Uterus (tissue), 4 donors: Measurements from ENCODE around the gene ZCCHC7. TPM values are rescaled to one million over a fixed set of nuclear protein-coding genes. Genes with fewer than 3 reads are reported as not detected.

Experiments
- DNase-seq, 2 donors: peaks; one replicate each; pipeline ENCODE4 v3.0.0-alpha.2; 2019 to 2020
- H3K27ac ChIP-seq, 2 donors: fragments of 200-600 bp; sonication (generic); 1 replicate in 1 of 2; 2 replicates in 1 of 2; pipeline ENCODE4 v1.5.1; 2016 to 2018
- H3K27me3 ChIP-seq, 2 donors: fragments of 200-600 bp; sonication (generic); one replicate each; pipeline ENCODE4 v1.5.1; 2018 to 2019; ENCODE audit warnings: control low read depth in 1 of 2
- H3K36me3 ChIP-seq, 2 donors: fragments of 200-600 bp; sonication (generic); one replicate each; pipeline ENCODE4 v1.5.1; 2019; ENCODE audit warnings: control low read depth in 1 of 2
- H3K4me1 ChIP-seq, 2 donors: fragments of 200-600 bp; sonication (generic); one replicate each; pipeline ENCODE4 v1.5.1; 2018 to 2019; ENCODE audit warnings: control low read depth in 1 of 2
- H3K4me3 ChIP-seq, 2 donors: fragments of 200-600 bp; sonication (generic); 1 replicate in 1 of 2; 2 replicates in 1 of 2; pipeline ENCODE4 v1.5.1; 2018 to 2019; ENCODE audit warnings: mild to moderate bottlenecking in 1 of 2
- H3K9me3 ChIP-seq, 2 donors: fragments of 200-600 bp; sonication (generic); one replicate each; pipeline ENCODE4 v1.5.1; 2019; ENCODE audit warnings: control low read depth in 1 of 2
- POLR2A ChIP-seq, 2 donors: fragments of 450-650 bp; IDR thresholded peaks; one replicate each; pipeline ENCODE4 v1.6.1; 2016; ENCODE audit warnings: antibody characterized with exemption in 2 of 2, mild to moderate bottlenecking in 1 of 2, moderate library complexity in 1 of 2
- intact Hi-C: fragments of 100-400 bp; cut with DNase I; formaldehyde crosslinking; loops from one replicate; pipeline ENCODE4 v1.15.1; 2023; ENCODE audit warnings: low total_unique reads
- total RNA-seq, 4 donors: library from RNA; depleted of rRNA in 3 of 4; stranded (reverse); fragments of >200 nt in 3 of 4; gene quantifications; one replicate each; pipeline versions ENCODE4 v1.1.0 to v1.2.4, GENCODE V29; 2014 to 2023
- TF ChIP-seq, protein P1 (sequence below), 4 experiments: fragments of 200-600 bp in 2 of 4; fragments of 450-650 bp in 2 of 4; sonication (generic) in 2 of 4; IDR thresholded peaks; one replicate each; pipeline ENCODE4 v1.5.1; 2016 to 2019; ENCODE audit warnings: antibody characterized with exemption in 4 of 4, mild to moderate bottlenecking in 2 of 4, moderate library complexity in 1 of 4
- donor health status: DM: yes; HTN: yes; CAD: no.

ZCCHC7 gene
- total RNA-seq, 4 donors from 2014 or later, result 15.6 to 37.4 (median 30.2) TPM

DNA sequence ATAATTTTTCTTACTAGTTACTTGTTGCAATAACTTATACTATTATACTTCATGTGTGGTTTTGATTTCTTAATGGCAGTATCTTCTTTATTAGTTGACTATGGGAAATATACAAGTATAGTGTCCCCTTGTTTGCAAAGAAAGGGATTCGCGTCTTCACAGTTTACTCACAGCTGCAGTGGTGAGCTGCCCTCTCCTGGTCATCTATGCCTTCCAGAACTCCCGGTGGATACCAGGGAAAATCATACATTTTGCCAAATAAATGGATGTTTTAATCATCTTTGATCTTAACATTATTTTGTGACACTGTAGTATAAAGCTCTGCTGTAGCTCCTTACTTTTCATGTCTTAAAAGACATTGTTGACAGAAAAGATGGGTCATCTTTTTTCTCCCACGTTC lies 142.0 kb downstream of the ZCCHC7 start:
- Histone ChIP-seq H3K4me3 (no peak overlapping the region), H3K4me1 (no peaks in the 10 kb centered on the region), H3K9me3 (no peaks in the 10 kb centered on the region), H3K27me3 (no peaks in the 10 kb centered on the region), H3K36me3 (no peaks in the 10 kb centered on the region), H3K27ac (no peak overlapping the region)
- DNase-seq, result no peak
- TF ChIP-seq, protein P1, sequence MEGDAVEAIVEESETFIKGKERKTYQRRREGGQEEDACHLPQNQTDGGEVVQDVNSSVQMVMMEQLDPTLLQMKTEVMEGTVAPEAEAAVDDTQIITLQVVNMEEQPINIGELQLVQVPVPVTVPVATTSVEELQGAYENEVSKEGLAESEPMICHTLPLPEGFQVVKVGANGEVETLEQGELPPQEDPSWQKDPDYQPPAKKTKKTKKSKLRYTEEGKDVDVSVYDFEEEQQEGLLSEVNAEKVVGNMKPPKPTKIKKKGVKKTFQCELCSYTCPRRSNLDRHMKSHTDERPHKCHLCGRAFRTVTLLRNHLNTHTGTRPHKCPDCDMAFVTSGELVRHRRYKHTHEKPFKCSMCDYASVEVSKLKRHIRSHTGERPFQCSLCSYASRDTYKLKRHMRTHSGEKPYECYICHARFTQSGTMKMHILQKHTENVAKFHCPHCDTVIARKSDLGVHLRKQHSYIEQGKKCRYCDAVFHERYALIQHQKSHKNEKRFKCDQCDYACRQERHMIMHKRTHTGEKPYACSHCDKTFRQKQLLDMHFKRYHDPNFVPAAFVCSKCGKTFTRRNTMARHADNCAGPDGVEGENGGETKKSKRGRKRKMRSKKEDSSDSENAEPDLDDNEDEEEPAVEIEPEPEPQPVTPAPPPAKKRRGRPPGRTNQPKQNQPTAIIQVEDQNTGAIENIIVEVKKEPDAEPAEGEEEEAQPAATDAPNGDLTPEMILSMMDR (IDR thresholded peaks at IDR 0.05), result no peak
- TF ChIP-seq POLR2A (IDR thresholded peaks at IDR 0.05), result no peak
- intact Hi-C loops, result no loop called here

- H3K36me3 ChIP-seq, result no peaks in the 10 kb centered on the region
- H3K9me3 ChIP-seq, result no peaks in the 10 kb centered on the region
- no peak overlapping the region for H3K27ac ChIP-seq
- intact Hi-C loops, result no loop called here
- no peak for DNase-seq
- H3K27me3 ChIP-seq, result no peaks in the 10 kb centered on the region
- no peak for TF ChIP-seq POLR2A (IDR thresholded peaks at IDR 0.05)
- TF ChIP-seq, protein P1 (IDR thresholded peaks at IDR 0.05), result no peak
- no peaks in the 10 kb centered on the region for H3K4me1 ChIP-seq
- no peak overlapping the region for H3K4me3 ChIP-seq
These were observed 144.2 kb downstream of the ZCCHC7 start for GRCh38 chr9:37264539-37264938.

DNA sequence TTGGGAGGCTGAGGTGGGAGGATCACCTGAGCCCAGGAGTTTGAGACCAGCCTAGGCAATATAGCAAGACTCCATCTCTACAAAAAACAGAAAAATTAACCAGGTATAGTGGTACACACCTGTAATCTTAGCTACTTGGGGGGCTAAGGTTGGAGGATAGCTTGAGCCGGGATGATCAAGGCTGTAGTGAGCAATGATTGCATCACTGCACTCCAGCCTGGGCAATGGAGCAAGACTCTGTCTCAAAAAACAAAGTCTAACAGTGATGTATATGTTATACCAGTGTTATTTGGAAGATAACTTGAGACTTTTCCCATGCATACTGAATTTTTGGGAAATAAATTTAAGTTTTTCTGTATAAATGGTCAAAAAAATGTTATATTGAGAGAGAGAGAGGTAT lies 146.3 kb downstream of the ZCCHC7 start:
- intact Hi-C loops, result no loop called here
- no peak overlapping the region for H3K27ac ChIP-seq
- no peaks in the 10 kb centered on the region for H3K36me3 ChIP-seq
- TF ChIP-seq, protein P1 (IDR thresholded peaks at IDR 0.05), result no peak
- TF ChIP-seq POLR2A (IDR thresholded peaks at IDR 0.05), result no peak
- DNase-seq, result no peak
- no peak overlapping the region for H3K4me3 ChIP-seq
- H3K9me3 ChIP-seq, result no peaks in the 10 kb centered on the region
- H3K4me1 ChIP-seq, result no peaks in the 10 kb centered on the region
- no peaks in the 10 kb centered on the region for H3K27me3 ChIP-seq

DNA sequence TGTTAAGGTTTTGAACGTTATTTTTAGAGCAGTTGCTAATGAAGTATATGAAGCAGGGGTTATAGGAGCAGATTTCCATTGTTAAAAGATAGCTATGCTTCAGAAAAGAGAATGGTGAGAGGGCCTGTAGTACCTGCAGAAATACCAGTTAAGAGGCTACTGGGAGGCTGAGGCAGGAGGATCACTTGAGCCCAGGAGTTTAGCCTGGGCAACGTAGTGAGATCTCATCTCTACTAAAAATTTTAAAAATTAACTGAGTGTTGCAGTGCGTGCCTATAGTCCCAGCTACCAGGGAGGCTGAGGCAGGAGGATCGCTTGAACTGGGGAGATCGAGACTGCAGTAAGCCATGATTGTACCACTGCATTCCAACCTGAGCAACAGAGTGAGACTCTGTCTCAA lies 148.8 kb downstream of the ZCCHC7 start:
- Histone ChIP-seq H3K27ac (no peak overlapping the region), H3K4me3 (no peak overlapping the region), H3K4me1 (no peaks in the 10 kb centered on the region), H3K9me3 (no peaks in the 10 kb centered on the region), H3K27me3 (no peaks in the 10 kb centered on the region), H3K36me3 (no peaks in the 10 kb centered on the region)
- intact Hi-C loops, result no loop called here
- DNase-seq, result no peak
- no peak for TF ChIP-seq POLR2A (IDR thresholded peaks at IDR 0.05)
- TF ChIP-seq, protein P1 (IDR thresholded peaks at IDR 0.05), result no peak

GRCh38 chr9:37271679-37272078 lies 151.3 kb downstream of the ZCCHC7 start:
- no peak for DNase-seq
- H3K9me3 ChIP-seq, result no peaks in the 10 kb centered on the region
- intact Hi-C loops, result no loop called here

More at GRCh38 chr9:37271679-37272078, 151.3 kb downstream of the ZCCHC7 start:
- Histone ChIP-seq H3K4me3 (no peak overlapping the region), H3K27me3 (no peaks in the 10 kb centered on the region), H3K36me3 (no peaks in the 10 kb centered on the region), H3K4me1 (no peaks in the 10 kb centered on the region), H3K27ac (no peak overlapping the region)
- no peak for TF ChIP-seq POLR2A (IDR thresholded peaks at IDR 0.05)
- TF ChIP-seq, protein P1 (IDR thresholded peaks at IDR 0.05), result no peak
